HepG2 (cell line): ENCODE measurements around the gene GNAL.

Experiments used
- MTA3 ChIP-seq: sonication (generic); formaldehyde crosslinking; IDR thresholded peaks from 2 replicates; pipeline ENCODE4 v1.4.0; 2020; ENCODE audit warnings: missing genetic modification reagents
- POLR2AphosphoS5 ChIP-seq: IDR thresholded peaks from 2 replicates; pipeline ENCODE4 v1.6.1; 2012; ENCODE audit warnings: low read depth, low read length
- SKIL ChIP-seq: sonication (generic); formaldehyde crosslinking; IDR thresholded peaks from 2 replicates; pipeline ENCODE4 v1.8.0; 2022; ENCODE audit warnings: missing genetic modification reagents, mild to moderate bottlenecking, moderate library complexity, borderline replicate concordance
- ZNF24 ChIP-seq: fragments of 450-650 bp; IDR thresholded peaks from 2 replicates; pipeline ENCODE4 v1.6.1; 2017; ENCODE audit warnings: antibody characterized with exemption, mild to moderate bottlenecking
- ZNF274 ChIP-seq: sonication (generic); formaldehyde crosslinking; IDR thresholded peaks from 2 replicates; pipeline ENCODE4 v1.5.1; 2020; ENCODE audit warnings: mild to moderate bottlenecking, missing genetic modification reagents
- TF ChIP-seq, protein P1 (sequence below): IDR thresholded peaks from 2 replicates; pipeline ENCODE4 v1.6.1; 2016; ENCODE audit warnings: control low read depth

DNA sequence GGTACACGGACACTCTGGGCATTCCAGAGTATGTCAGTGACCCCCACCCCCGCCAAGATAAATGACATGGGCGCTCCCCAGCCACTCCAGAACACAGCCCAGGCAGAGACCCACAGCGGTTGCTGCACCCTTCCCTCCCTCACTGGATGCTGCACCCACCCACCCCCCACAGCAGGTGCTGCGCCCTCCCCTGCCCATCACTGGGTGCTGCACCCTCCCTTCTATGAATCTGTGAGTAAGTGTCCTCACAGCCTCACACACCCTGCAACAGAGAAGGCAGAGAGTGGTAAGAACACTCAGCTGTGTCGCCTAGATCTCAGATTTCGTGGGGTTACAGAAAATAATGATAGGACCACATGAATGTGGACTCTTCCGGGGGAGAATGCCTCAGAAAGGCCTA lies 185.6 kb downstream of the GNAL start:
- TF ChIP-seq ZNF274 (CRISPR knock-in tag), result no peak
- TF ChIP-seq POLR2AphosphoS5, result no peak
- no peak for TF ChIP-seq SKIL
- TF ChIP-seq, protein P1, sequence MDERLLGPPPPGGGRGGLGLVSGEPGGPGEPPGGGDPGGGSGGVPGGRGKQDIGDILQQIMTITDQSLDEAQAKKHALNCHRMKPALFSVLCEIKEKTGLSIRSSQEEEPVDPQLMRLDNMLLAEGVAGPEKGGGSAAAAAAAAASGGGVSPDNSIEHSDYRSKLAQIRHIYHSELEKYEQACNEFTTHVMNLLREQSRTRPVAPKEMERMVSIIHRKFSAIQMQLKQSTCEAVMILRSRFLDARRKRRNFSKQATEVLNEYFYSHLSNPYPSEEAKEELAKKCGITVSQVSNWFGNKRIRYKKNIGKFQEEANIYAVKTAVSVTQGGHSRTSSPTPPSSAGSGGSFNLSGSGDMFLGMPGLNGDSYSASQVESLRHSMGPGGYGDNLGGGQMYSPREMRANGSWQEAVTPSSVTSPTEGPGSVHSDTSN (CRISPR knock-in tag), result no peak
- no peak for TF ChIP-seq ZNF24
- no peak for TF ChIP-seq MTA3
